B cell (primary cell): ENCODE measurements around the gene FLYWCH2. TPM values are rescaled to one million over a fixed set of nuclear protein-coding genes. Genes with fewer than 3 reads are reported as not detected.

Source experiments
- ATAC-seq: fragments of 200-7000 bp; cut with Tn5 transposase; one replicate; pipeline ENCODE4 v1.10.0; 2021; ENCODE audit warnings: low read depth, mild to moderate bottlenecking, moderate number of reproducible peaks, moderate library complexity
- CTCF ChIA-PET: fragments of 350-600 bp; sonication (Branson Sonifier 250); formaldehyde crosslinking; loops from one replicate; lab custom pipeline; 2021; ENCODE audit warnings: antibody characterized with exemption, inconsistent platforms; lab: Charles Lee
- POLR2A ChIA-PET: fragments of 350-600 bp; sonication (Branson Sonifier 250); formaldehyde crosslinking; loops from one replicate; lab custom pipeline; 2021; ENCODE audit warnings: antibody characterized with exemption; lab: Charles Lee
- DNase-seq: peaks from one replicate; pipeline ENCODE4 v3.0.0; 2013
- H2AFZ ChIP-seq: 2 replicates; pipeline ENCODE4 v1.6.1; 2012; ENCODE audit warnings: mild to moderate bottlenecking, low read depth, low read length; ENCODE audit not compliant: insufficient read depth, poor library complexity, severe bottlenecking
- H3K27ac ChIP-seq, 2 donors: 1 replicate in 1 of 2; 2 replicates in 1 of 2; pipeline ENCODE4 v1.5.1; 2012 to 2013; ENCODE audit warnings: low read length in 2 of 2, mild to moderate bottlenecking in 2 of 2, moderate library complexity in 1 of 2
- H3K27me3 ChIP-seq, 4 experiments: fragments of 200-600 bp in 1 of 4; sonication (generic) in 1 of 4; replicated peaks in 1 of 4; 1 replicate in 2 of 4; 2 replicates in 2 of 4; pipeline versions ENCODE4 v1.6.1 to v1.7.0; 2013 to 2016; ENCODE audit warnings: low read length in 3 of 4, mild to moderate bottlenecking in 2 of 4, mixed read lengths in 1 of 4, moderate library complexity in 1 of 4; ENCODE audit not compliant: insufficient read depth in 4 of 4, control insufficient read depth in 3 of 4; ENCODE audit errors: control extremely low read depth in 1 of 4
- H3K36me3 ChIP-seq, 2 experiments: replicated peaks in 1 of 2; 1 replicate in 1 of 2; 2 replicates in 1 of 2; pipeline versions ENCODE4 v1.6.1 to v1.7.1; 2013; ENCODE audit warnings: low read length in 1 of 2; ENCODE audit not compliant: insufficient read depth in 2 of 2, control insufficient read depth in 1 of 2; ENCODE audit errors: control extremely low read depth in 1 of 2, extremely low read depth in 1 of 2
- H3K4me1 ChIP-seq, 2 donors: fragments of 200-600 bp in 1 of 2; sonication (generic) in 1 of 2; 1 replicate in 1 of 2; 2 replicates in 1 of 2; pipeline versions ENCODE4 v1.5.1 to v1.6.1; 2013 to 2017; ENCODE audit warnings: low read length in 2 of 2; ENCODE audit not compliant: control insufficient read depth in 2 of 2, insufficient read depth in 2 of 2
- H3K4me2 ChIP-seq: replicated peaks from 2 replicates; pipeline ENCODE3; 2012; ENCODE audit warnings: mild to moderate bottlenecking, low read depth, low read length; ENCODE audit not compliant: poor library complexity, severe bottlenecking
- H3K4me3 ChIP-seq, 5 experiments: fragments of 200-600 bp in 1 of 5; sonication (generic) in 1 of 5; 1 replicate in 3 of 5; 2 replicates in 2 of 5; pipeline versions ENCODE4 v1.5.1 to v1.7.0; 2011 to 2016; ENCODE audit warnings: low read length in 4 of 5, mild to moderate bottlenecking in 4 of 5, low read depth in 2 of 5, control low read depth in 1 of 5, moderate library complexity in 1 of 5; ENCODE audit not compliant: insufficient read depth in 1 of 5; ENCODE audit errors: control extremely low read depth in 1 of 5, extremely low read depth in 1 of 5
- H3K79me2 ChIP-seq: fragments of 200-600 bp; sonication (generic); one replicate; pipeline ENCODE4 v1.6.0; 2016; ENCODE audit warnings: low read length; ENCODE audit not compliant: control insufficient read depth, insufficient read depth
- H3K9ac ChIP-seq: fragments of 200-600 bp; sonication (generic); 2 replicates; pipeline ENCODE4 v1.6.1; 2017; ENCODE audit warnings: mild to moderate bottlenecking, low read length, moderate library complexity
- H3K9me3 ChIP-seq, 3 donors: one replicate each; pipeline versions ENCODE4 v1.6.1 to v1.7.1; 2013; ENCODE audit warnings: low read length in 2 of 3; ENCODE audit not compliant: control insufficient read depth in 2 of 3, insufficient read depth in 1 of 3; ENCODE audit errors: control extremely low read depth in 1 of 3
- H4K20me1 ChIP-seq: 2 replicates; pipeline ENCODE4 v1.6.0; 2012; ENCODE audit warnings: mild to moderate bottlenecking, low read length; ENCODE audit not compliant: insufficient read depth, control insufficient read depth, poor library complexity, severe bottlenecking
- H3K27ac Mint-ChIP-seq: one replicate; pipeline ENCODE4 v1.8.0; 2021; ENCODE audit warnings: mixed read lengths
- H3K27me3 Mint-ChIP-seq: one replicate; pipeline ENCODE4 v1.8.0; 2021; ENCODE audit warnings: mixed read lengths
- H3K4me1 Mint-ChIP-seq: one replicate; pipeline ENCODE4 v1.8.0; 2021; ENCODE audit warnings: mixed read lengths
- H3K4me3 Mint-ChIP-seq: one replicate; pipeline ENCODE4 v1.8.0; 2021; ENCODE audit warnings: mixed read lengths
- H3K9me3 Mint-ChIP-seq: one replicate; pipeline ENCODE4 v1.8.0; 2022; ENCODE audit warnings: mixed read lengths; ENCODE audit not compliant: insufficient read depth
- EZH2 ChIP-seq: IDR thresholded peaks from 2 replicates; pipeline ENCODE4 v1.6.1; 2012; ENCODE audit warnings: borderline replicate concordance, low read depth, mild to moderate bottlenecking, moderate library complexity, low read length; ENCODE audit not compliant: insufficient read depth, poor library complexity, severe bottlenecking
- WGBS: methylation state at CpG from one replicate; pipeline ENCODE4 v1.1.5; 2013; ENCODE audit warnings: missing lambda C conversion rate; ENCODE audit not compliant: insufficient coverage; 5-methylcytosine and 5-hydroxymethylcytosine counted together
- intact Hi-C: fragments of 100-400 bp; cut with micrococcal nuclease; formaldehyde crosslinking; loops from one replicate; pipeline ENCODE4 v1.10.0; 2022
- polyA plus RNA-seq: library from polyadenylated mRNA; depleted of rRNA; stranded (reverse); fragments of >200 nt; gene quantifications from 2 replicates; pipeline ENCODE4 v1.2.3, GENCODE V29; 2012
- total RNA-seq, 2 donors: library from RNA; stranded (reverse); fragments of 120-200 nt in 1 of 2; gene quantifications; 1 replicate in 1 of 2; 2 replicates in 1 of 2; pipeline versions ENCODE4 v1.2.3 to v1.2.4, GENCODE V29; 2013 to 2022
- TF ChIP-seq, protein P1 (sequence below): fragments of 200-600 bp; IDR thresholded peaks from one replicate; pipeline ENCODE4 v1.8.0; 2022; ENCODE audit warnings: antibody characterized with exemption, mild to moderate bottlenecking

FLYWCH2 gene
- total and polyA plus RNA-seq, 2 donors (not counting 1 experiment from before 2014, with no cell fraction given), result 22.3 to 24.1 TPM

DNA sequence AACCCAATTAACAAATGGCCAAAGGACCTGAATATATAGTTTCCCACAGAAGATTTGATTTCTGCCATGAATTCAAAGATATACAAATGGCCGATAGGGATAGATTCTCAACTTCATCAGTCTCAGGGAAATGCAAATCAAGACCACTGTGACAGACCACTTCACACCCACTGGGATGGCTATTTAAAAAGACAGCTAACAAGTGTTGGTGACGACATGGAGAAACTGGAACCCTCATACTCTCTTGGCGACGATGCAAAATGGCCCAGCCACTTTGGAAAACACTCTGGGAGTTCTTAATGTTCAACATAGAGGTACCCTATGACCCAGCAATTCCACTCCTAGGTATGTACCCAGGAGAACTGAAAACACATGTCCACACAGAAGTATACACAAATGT lies 63.6 kb downstream of the FLYWCH2 start:
- ATAC-seq (no peak), DNase-seq (no peak)
- Mint-ChIP-seq H3K4me1 (no peaks in the 10 kb centered on the region), H3K27me3 (no peaks in the 10 kb centered on the region), H3K4me3 (no peak overlapping the region), H3K27ac (no peak overlapping the region), H3K9me3 (no peaks in the 10 kb centered on the region)
- Histone ChIP-seq H3K36me3 (peaks cover 0 to 7% of the 10 kb centered on the region in 2 experiments), H3K9ac (no peak overlapping the region), H3K4me3 (no peak overlapping the region), H4K20me1 (no peaks in the 10 kb centered on the region), H3K4me1 (no peaks in the 10 kb centered on the region), H3K4me2 (no peak overlapping the region), H2AFZ (no peak overlapping the region), H3K9me3 (no peaks in the 10 kb centered on the region), H3K27me3 (no peaks in the 10 kb centered on the region), H3K27ac (no peak overlapping the region), H3K79me2 (no peaks in the 10 kb centered on the region)
- TF ChIP-seq, protein P1, sequence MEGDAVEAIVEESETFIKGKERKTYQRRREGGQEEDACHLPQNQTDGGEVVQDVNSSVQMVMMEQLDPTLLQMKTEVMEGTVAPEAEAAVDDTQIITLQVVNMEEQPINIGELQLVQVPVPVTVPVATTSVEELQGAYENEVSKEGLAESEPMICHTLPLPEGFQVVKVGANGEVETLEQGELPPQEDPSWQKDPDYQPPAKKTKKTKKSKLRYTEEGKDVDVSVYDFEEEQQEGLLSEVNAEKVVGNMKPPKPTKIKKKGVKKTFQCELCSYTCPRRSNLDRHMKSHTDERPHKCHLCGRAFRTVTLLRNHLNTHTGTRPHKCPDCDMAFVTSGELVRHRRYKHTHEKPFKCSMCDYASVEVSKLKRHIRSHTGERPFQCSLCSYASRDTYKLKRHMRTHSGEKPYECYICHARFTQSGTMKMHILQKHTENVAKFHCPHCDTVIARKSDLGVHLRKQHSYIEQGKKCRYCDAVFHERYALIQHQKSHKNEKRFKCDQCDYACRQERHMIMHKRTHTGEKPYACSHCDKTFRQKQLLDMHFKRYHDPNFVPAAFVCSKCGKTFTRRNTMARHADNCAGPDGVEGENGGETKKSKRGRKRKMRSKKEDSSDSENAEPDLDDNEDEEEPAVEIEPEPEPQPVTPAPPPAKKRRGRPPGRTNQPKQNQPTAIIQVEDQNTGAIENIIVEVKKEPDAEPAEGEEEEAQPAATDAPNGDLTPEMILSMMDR, result no peak
- TF ChIP-seq EZH2, result no peak
- intact Hi-C loops, result no loop called here
- CTCF ChIA-PET, result interaction anchor here (0.9 kb wide), 1 partner anchor 13 kb away, joined by 3 read pairs; no protein-coding TSS in a partner anchor
- 100% methylated on average over 2 of the region's 4 CpGs for WGBS
- POLR2A ChIA-PET, result no interaction called here

Other genes with a start within 250 kb of the FLYWCH2 start
- 35.1 and 37.3 TPM in 2 replicates for gene KCTD5, start 200.7 kb upstream of the FLYWCH2 start, total RNA-seq
- gene KCTD5, start 200.7 kb upstream of the FLYWCH2 start, polyA plus RNA-seq, result 15.2 and 17.2 TPM in 2 replicates
- 2.4 TPM in 2 replicates for gene PRSS27, start 163.0 kb upstream of the FLYWCH2 start, total RNA-seq
- 2.1 and 3.6 TPM in 2 replicates for gene PRSS27, start 163.0 kb upstream of the FLYWCH2 start, polyA plus RNA-seq
- gene SRRM2, start 130.6 kb upstream of the FLYWCH2 start, total RNA-seq, result 1,470 and 1,485 TPM in 2 replicates
- 1,588 and 1,879 TPM in 2 replicates for gene SRRM2, start 130.6 kb upstream of the FLYWCH2 start, polyA plus RNA-seq
- 84.4 and 93.1 TPM in 2 replicates for gene ELOB, start 105.9 kb upstream of the FLYWCH2 start, total RNA-seq
- gene ELOB, start 105.9 kb upstream of the FLYWCH2 start, polyA plus RNA-seq, result 73.1 and 136 TPM in 2 replicates
- not detected in 2 replicates for gene PRSS33, start 95.7 kb upstream of the FLYWCH2 start, total RNA-seq
- gene PRSS33, start 95.7 kb upstream of the FLYWCH2 start, polyA plus RNA-seq, result not detected in 2 replicates
- gene PRSS41, start 84.7 kb upstream of the FLYWCH2 start, total RNA-seq, result not detected in 2 replicates
- gene PRSS41, start 84.7 kb upstream of the FLYWCH2 start, polyA plus RNA-seq, result not detected in 2 replicates
- gene PRSS21, start 66.0 kb upstream of the FLYWCH2 start, total RNA-seq, result 1.8 and 2.0 TPM in 2 replicates
- 4.3 and 5.8 TPM in 2 replicates for gene PRSS21, start 66.0 kb upstream of the FLYWCH2 start, polyA plus RNA-seq
- gene ZG16B, start 52.9 kb upstream of the FLYWCH2 start, total RNA-seq, result not detected in 2 replicates
- not detected in 2 replicates for gene ZG16B, start 52.9 kb upstream of the FLYWCH2 start, polyA plus RNA-seq
- gene PRSS22, start 25.0 kb upstream of the FLYWCH2 start, total RNA-seq, result not detected in 2 replicates
- gene PRSS22, start 25.0 kb upstream of the FLYWCH2 start, polyA plus RNA-seq, result not detected in 2 replicates
- 119 and 120 TPM in 2 replicates for gene FLYWCH1, start 28.7 kb downstream of the FLYWCH2 start, total RNA-seq
- 43.0 and 78.3 TPM in 2 replicates for gene FLYWCH1, start 28.7 kb downstream of the FLYWCH2 start, polyA plus RNA-seq
- 0.17 and 0.19 TPM in 2 replicates for gene KREMEN2, start 81.1 kb downstream of the FLYWCH2 start, total RNA-seq
- gene KREMEN2, start 81.1 kb downstream of the FLYWCH2 start, polyA plus RNA-seq, result 1.1 and 2.6 TPM in 2 replicates
- gene PAQR4, start 86.1 kb downstream of the FLYWCH2 start, total RNA-seq, result 1.8 and 2.6 TPM in 2 replicates
- 1.8 and 2.8 TPM in 2 replicates for gene PAQR4, start 86.1 kb downstream of the FLYWCH2 start, polyA plus RNA-seq
- 0.67 and 1.0 TPM in 2 replicates for gene PKMYT1, start 97.2 kb downstream of the FLYWCH2 start, total RNA-seq
- 1.4 and 2.6 TPM in 2 replicates for gene PKMYT1, start 97.2 kb downstream of the FLYWCH2 start, polyA plus RNA-seq
- not detected in 2 replicates for gene CLDN9, start 129.7 kb downstream of the FLYWCH2 start, total RNA-seq
- gene CLDN9, start 129.7 kb downstream of the FLYWCH2 start, polyA plus RNA-seq, result 0.04 and 0.20 TPM in 2 replicates
- gene CLDN6, start 135.0 kb downstream of the FLYWCH2 start, total RNA-seq, result not detected in 2 replicates
- gene CLDN6, start 135.0 kb downstream of the FLYWCH2 start, polyA plus RNA-seq, result not detected in 2 replicates
- gene TNFRSF12A, start 137.2 kb downstream of the FLYWCH2 start, total RNA-seq, result 0.85 and 1.3 TPM in 2 replicates
- gene TNFRSF12A, start 137.2 kb downstream of the FLYWCH2 start, polyA plus RNA-seq, result 0.61 and 0.72 TPM in 2 replicates
- gene HCFC1R1, start 140.7 kb downstream of the FLYWCH2 start, total RNA-seq, result 17.9 and 19.1 TPM in 2 replicates
- gene HCFC1R1, start 140.7 kb downstream of the FLYWCH2 start, polyA plus RNA-seq, result 15.3 and 24.8 TPM in 2 replicates
- 25.3 and 28.5 TPM in 2 replicates for gene THOC6, start 140.8 kb downstream of the FLYWCH2 start, total RNA-seq
- 52.2 and 63.9 TPM in 2 replicates for gene THOC6, start 140.8 kb downstream of the FLYWCH2 start, polyA plus RNA-seq
- 0.20 TPM in 1 of 2 replicates, not detected in the other for gene BICDL2, start 153.7 kb downstream of the FLYWCH2 start, total RNA-seq
- gene BICDL2, start 153.7 kb downstream of the FLYWCH2 start, polyA plus RNA-seq, result not detected in 2 replicates
- gene MMP25, start 163.3 kb downstream of the FLYWCH2 start, total RNA-seq, result 0.17 and 0.22 TPM in 2 replicates
- gene MMP25, start 163.3 kb downstream of the FLYWCH2 start, polyA plus RNA-seq, result 0.12 and 0.40 TPM in 2 replicates
- 2.0 and 2.3 TPM in 2 replicates for gene IL32, start 182.4 kb downstream of the FLYWCH2 start, total RNA-seq
- gene IL32, start 182.4 kb downstream of the FLYWCH2 start, polyA plus RNA-seq, result 2.0 and 15.0 TPM in 2 replicates
- gene ZSCAN10, start 216.1 kb downstream of the FLYWCH2 start, total RNA-seq, result not detected in 2 replicates
- 0.36 TPM in 1 of 2 replicates, not detected in the other for gene ZSCAN10, start 216.1 kb downstream of the FLYWCH2 start, polyA plus RNA-seq
- gene ZNF205, start 229.4 kb downstream of the FLYWCH2 start, total RNA-seq, result not detected in 2 replicates
- not detected in 2 replicates for gene ZNF205, start 229.4 kb downstream of the FLYWCH2 start, polyA plus RNA-seq